Daoy (cell line): ENCODE results near the gene SVIL. TPM values are rescaled to one million over a fixed set of nuclear protein-coding genes. Genes with fewer than 3 reads are reported as not detected.
"Not testable (repeated sequence)": the region's sequence is repeated elsewhere in the genome, so short reads cannot be mapped to it uniquely, and the experiment has no call there.

ENCODE experiments used
- DNase-seq: peaks from one replicate; pipeline ENCODE4 v3.0.0-alpha.2; 2015; ENCODE audit warnings: low read depth
- total RNA-seq: library from RNA; depleted of rRNA; stranded (reverse); fragments of >200 nt; shearing (Covaris generic); gene quantifications from 2 replicates; pipeline ENCODE4 v1.2.3, GENCODE V29; 2014

Gene SVIL
- total RNA-seq, 1 experiment from 2014 or later = 15.3 TPM

GRCh38 chr10:29649561-29650551, 15.1 kb upstream of the SVIL start:
- no peak for DNase-seq

- DNase-seq = peak; percentile 62
Observed at GRCh38 chr10:29648983-29649268, 14.2 kb upstream of the SVIL start.

GRCh38 chr10:29648114-29648982, 13.6 kb upstream of the SVIL start:
- DNase-seq = peak; percentile 49

- DNase-seq = no peak
Observed at GRCh38 chr10:29647478-29647877, 12.7 kb upstream of the SVIL start.

GRCh38 chr10:29646960-29647461, 12.2 kb upstream of the SVIL start:
- no peak for DNase-seq

- peak; percentile 61 for DNase-seq
Observed at GRCh38 chr10:29646238-29646902, 11.6 kb upstream of the SVIL start.

GRCh38 chr10:29643771-29644501, 9.2 kb upstream of the SVIL start:
- DNase-seq = no peak

- DNase-seq = no peak
Observed at GRCh38 chr10:29642990-29643389, 8.2 kb upstream of the SVIL start.

GRCh38 chr10:29637537-29637936, 2.8 kb upstream of the SVIL start:
- no peak for DNase-seq

GRCh38 chr10:29636178-29636577, 1.4 kb upstream of the SVIL start:
- peak; percentile 48 for DNase-seq

- peak; percentile 47 for DNase-seq
Observed at GRCh38 chr10:29635711-29636144, 957 bp upstream of the SVIL start.

- no peak for DNase-seq
Observed at GRCh38 chr10:29634105-29634504, 666 bp downstream of the SVIL start.

- no peak for DNase-seq
Observed at GRCh38 chr10:29631049-29631339, 3.8 kb downstream of the SVIL start.

- DNase-seq = peak; percentile 30
Observed at GRCh38 chr10:29630205-29631048, 4.3 kb downstream of the SVIL start.

GRCh38 chr10:29628912-29629526, 5.8 kb downstream of the SVIL start:
- no peak for DNase-seq

- no peak for DNase-seq
Observed at GRCh38 chr10:29628311-29628710, 6.5 kb downstream of the SVIL start.

GRCh38 chr10:29627201-29628132, 7.3 kb downstream of the SVIL start:
- DNase-seq = no peak

GRCh38 chr10:29624357-29624756, 10.4 kb downstream of the SVIL start:
- not testable (repeated sequence) for DNase-seq

- no peak for DNase-seq
Observed at GRCh38 chr10:29623797-29624196, 11.0 kb downstream of the SVIL start.
